ENCODE measurements around the gene PIK3R3.

- TF ChIP-seq, protein P1, sequence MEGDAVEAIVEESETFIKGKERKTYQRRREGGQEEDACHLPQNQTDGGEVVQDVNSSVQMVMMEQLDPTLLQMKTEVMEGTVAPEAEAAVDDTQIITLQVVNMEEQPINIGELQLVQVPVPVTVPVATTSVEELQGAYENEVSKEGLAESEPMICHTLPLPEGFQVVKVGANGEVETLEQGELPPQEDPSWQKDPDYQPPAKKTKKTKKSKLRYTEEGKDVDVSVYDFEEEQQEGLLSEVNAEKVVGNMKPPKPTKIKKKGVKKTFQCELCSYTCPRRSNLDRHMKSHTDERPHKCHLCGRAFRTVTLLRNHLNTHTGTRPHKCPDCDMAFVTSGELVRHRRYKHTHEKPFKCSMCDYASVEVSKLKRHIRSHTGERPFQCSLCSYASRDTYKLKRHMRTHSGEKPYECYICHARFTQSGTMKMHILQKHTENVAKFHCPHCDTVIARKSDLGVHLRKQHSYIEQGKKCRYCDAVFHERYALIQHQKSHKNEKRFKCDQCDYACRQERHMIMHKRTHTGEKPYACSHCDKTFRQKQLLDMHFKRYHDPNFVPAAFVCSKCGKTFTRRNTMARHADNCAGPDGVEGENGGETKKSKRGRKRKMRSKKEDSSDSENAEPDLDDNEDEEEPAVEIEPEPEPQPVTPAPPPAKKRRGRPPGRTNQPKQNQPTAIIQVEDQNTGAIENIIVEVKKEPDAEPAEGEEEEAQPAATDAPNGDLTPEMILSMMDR (optimal IDR thresholded peaks at IDR 0.05 in 1 of 3, IDR thresholded peaks at IDR 0.05 in 1 of 3, conservative IDR thresholded peaks at IDR 0.05 in 1 of 3; ENCODE audit: extremely low read depth in 1 of 3, insufficient read depth in 2 of 3, low read length in 3 of 3), result no peak
- TF ChIP-seq EZH2 (IDR thresholded peaks at IDR 0.05; ENCODE audit: low read length), result no peak
These were observed 5.5 kb upstream of the PIK3R3 start for GRCh38 chr1:46137916-46138315.

Data from keratinocyte (primary cell).